Iris pigment epithelial cell (primary cell): Measurements from ENCODE around the gene CDH13.
A peak's percentile ranks its signal among the peaks of the same experiment; 100 is the strongest.
"Not testable (repeated sequence)": the region's sequence is repeated elsewhere in the genome, so short reads cannot be mapped to it uniquely, and the experiment has no call there.

Experiments
- DNase-seq: peaks from one replicate; pipeline ENCODE4 v3.0.0-alpha.2; 2011; ENCODE audit warnings: low read depth

CDH13 gene

DNA sequence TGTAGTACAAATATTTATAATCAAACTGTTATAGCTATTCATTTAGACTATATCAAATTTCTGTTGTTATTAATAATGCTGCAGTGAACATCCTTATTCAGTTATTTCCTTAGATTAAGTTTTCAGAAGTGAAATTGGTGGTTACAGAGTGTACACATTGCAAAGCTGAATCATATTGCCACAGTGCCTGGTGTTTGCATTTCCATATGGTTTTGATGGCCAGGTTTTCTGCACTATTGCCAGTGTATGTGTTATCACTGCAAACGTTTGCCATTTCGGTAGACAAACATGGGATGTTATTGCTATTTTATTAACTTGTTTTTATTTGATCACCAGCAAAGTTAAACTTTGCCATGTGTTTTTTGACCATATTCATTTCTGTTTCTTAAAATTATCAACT, 259.4 kb downstream of the CDH13 start:
- peak; percentile 18 for DNase-seq

DNA sequence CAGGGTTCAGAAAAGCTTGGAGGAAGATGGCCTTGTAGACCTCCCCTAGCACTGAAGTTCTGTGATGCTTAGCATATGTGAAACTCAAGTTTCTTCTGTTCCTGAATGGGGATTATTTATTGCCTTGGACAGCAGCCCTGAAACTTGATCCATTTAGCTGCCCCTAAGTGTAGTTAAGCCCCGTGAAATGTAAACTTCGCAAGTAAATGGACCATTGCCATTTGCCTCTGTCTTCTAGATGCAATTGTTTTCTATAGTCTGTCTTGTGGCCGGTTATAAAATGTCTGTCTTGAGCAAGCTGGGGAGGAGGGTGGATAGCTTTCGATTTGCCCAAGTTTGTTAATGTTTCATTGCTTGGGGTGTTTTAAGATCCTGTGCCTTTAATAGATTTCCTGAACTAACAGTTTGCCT, 261.8 kb downstream of the CDH13 start:
- peak; percentile 98 for DNase-seq

DNA sequence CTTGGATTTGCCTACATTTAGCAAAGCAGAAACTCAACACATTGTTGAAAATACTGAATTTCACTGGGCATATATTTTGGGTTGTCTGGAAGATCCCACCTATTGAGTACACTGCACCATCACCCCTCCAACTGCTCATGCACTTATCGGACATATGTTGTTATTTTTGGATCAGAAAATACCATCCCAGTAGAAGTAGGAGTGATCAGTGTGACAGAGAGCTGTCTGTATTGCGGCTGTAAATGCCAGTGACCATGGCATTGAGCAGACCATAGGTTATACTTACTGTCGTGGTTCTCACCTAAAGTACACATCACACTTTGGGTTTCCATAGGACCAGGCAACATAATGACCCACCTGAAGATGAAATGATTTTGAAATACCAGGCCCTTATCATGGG, 264.7 kb downstream of the CDH13 start:
- DNase-seq = no peak

DNA sequence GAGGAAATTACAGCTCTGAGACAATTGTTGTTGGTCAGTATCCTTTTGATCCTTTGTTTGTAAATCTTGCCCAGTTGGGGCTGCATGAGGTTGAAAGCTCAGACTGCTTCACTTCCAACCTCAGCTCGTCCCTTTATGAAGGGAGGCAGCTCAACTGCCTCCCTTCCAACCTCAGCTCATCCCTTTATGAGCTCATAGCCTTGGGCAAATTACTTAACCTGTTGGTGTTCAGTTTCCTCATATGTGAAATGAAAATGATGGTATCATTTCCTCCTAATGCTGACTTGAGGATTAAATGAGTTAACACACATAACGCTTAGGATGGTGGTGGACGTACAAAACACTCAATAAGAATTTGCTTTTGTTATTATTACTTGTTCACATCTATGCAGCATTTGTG, 265.1 kb downstream of the CDH13 start:
- peak; percentile 23 for DNase-seq

DNA sequence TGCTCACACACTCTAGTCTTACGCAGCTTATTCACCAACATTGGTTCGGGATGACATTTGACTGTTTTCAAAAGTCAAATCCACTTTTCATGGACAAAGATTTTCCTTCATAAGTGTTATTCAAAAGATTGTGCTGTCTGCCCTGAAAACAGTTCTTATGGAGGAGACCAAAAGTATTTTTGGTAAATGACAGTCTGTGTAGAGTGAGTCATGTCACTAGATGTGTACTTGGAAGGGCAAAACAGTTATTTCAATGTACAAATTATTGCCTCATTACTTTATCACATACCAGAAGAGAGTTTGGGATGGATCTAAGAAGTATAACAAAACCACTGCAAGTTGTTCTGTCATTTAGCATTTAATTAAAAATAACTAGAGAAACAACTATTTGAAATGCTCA, 265.6 kb downstream of the CDH13 start:
- no peak for DNase-seq

DNA sequence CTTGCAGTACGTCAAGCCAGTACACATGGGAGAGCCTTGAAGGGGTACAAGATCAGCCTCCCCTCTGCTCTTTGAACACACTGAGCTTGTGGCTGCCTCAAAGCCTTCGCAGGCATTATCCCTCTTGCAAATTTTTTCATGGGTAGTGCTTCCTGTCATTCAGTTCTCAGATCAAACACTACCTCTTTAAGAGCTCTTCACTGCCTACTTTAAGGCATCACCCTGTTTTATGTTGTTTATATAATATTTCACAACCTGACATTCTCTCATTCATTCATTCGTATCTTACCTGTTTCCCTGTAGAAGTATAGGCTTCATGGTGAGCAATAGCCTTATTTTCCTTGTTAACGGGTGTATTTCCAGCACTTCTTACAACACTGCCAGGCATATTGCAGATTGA, 269.1 kb downstream of the CDH13 start:
- DNase-seq = no peak

DNA sequence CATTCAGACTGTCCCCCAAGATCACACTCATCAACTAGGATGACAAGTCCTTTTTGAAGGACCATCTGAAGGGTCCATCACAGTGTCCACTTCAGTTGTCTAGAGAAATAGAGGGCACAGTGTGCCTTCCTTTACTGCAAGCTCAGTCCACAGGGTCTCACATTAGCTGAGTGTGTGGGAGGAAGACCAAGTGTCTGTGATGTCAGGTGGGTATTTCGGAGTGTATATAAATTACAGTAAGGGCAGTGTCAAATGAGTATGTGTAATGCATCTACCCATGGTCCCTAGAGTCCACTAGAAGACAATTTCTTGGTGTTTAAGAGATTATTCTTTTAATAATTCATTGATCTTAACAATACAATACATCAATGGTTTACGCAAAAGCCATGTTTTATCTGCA, 272.2 kb downstream of the CDH13 start:
- DNase-seq = no peak

DNA sequence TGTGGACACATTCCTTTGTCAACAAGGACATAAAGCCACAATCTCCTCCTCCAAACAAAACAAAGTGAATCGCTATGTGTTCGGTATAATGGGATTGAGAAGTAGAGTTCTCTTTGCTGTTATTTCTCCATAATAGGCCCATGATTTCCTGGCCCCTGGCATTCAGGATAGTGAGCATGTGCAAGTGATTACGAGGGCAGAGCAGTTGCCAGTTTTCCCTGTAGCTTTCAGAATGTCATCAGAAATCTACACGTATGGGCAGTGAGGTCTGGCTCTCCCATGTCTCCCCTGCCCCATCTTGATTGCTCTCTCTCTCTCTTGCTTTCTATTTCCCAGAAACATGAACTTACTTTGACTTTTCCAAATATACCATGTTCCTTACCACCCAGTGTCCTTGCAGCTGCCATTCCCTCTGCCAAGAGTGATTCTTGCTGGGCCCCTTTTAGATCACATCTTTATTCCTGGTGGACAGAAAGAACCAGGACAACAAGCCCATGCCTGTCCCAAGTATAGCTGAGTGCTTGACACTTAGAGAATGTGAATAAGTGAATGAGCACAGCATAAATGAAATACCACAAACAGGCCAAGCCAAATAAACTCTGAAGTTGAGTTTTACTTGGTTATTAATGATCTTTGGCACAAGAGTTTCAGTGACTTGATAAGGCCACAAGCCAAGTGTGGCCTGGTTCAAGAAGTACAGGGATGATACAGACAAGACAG, 273.1 kb downstream of the CDH13 start:
- DNase-seq = no peak

DNA sequence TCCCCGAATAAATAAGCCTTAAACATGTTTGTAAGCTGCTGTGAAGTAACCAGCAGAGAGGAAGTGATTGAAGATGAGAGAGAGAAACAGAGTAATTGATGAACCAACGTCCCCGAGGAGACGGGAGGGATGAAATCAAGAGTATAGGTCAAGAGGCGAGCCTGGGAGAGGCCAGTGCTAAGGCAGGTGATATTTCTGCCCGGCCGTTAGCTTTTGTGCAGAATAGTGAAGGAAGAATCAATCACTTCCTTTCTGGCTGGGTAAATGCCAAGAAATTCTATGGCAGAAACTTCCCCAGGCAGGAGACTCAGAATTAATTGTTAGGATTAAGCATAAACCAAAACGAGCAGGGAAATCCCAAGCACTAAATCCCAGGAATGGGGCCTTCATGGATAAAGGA, 273.8 kb downstream of the CDH13 start:
- no peak for DNase-seq

DNA sequence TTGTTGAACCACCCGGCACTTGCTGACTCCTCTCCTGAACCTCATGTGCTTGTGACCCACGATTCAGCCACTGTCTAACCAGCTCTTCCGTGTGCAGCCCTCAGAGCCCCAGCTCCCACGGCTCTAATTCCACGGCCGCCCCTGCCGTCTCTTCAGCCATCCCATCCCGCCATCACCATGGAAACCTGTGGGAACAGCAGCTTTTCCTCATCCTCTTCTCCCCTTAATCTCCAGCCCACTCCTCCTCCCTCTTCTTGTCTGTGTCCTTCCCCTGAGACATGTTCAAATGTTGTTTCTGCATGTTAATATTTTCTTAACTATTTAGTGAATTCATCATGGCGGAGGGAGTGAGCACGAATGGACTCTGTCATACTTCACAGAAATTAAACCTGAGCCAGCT, 285.2 kb downstream of the CDH13 start:
- no peak for DNase-seq

DNA sequence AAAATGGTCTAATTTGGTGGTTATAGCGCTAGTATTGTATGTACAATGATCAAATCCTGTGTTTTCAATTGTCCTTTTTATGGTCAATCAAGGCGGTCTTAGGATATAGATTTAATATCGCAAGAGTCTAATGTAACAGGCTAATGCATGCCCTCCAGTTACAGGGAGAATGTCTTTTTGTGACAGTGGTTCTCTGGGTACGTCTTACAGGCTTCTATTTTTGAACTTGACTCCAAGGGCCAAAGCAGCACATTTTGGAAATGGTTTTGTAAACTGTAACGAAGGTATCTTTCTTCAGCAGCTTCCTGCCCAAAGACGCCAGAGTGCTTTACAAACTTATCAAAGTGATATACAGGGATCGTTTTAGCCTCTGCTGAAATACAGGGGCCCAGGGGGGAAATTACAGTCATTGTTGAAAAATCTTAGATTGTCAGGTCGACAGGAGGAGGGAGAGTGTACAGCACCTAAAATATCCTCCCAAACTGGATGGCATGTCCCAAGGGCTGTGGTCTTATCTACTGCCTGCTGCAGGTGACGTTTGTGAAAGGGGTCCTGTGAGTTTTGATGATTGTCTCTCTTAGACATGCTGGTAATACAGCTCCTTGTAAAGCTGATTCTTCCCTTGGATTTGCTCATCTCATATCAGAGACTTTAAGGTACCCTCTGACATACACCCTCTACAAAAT, 288.5 kb downstream of the CDH13 start:
- DNase-seq = no peak

DNA sequence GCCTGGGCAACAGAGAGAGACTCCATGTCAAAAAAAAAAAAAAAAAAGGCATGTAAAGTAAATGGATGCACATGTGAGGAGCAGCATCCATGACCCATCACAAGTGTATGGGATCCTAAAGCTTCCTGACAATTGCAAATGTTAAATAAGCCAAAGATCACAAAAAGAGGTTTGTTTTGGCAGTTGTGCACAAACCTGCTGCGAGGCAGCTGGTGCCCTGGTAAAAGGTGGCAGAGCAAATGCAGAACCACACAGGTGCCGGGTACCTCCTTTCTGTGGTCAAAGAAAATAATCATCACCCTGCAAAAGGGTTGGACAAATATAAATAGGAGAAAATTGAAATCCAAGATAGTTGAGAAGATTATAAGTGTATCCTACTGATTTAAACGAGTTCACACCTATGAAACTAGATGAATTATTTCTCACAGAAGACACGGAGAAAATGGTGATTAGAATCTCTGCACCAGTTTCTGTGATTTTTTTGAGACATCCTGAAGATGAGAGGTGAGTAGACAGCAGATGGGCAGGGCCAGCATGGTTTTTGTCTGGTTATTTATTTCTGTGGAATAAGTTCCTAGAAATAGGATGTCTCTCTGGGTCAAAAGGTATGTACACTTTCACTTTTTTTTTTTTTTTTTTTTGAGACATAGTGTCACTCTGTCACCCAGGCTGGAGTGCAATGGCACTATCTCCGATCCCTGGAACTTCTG, 291.3 kb downstream of the CDH13 start:
- no peak for DNase-seq

DNA sequence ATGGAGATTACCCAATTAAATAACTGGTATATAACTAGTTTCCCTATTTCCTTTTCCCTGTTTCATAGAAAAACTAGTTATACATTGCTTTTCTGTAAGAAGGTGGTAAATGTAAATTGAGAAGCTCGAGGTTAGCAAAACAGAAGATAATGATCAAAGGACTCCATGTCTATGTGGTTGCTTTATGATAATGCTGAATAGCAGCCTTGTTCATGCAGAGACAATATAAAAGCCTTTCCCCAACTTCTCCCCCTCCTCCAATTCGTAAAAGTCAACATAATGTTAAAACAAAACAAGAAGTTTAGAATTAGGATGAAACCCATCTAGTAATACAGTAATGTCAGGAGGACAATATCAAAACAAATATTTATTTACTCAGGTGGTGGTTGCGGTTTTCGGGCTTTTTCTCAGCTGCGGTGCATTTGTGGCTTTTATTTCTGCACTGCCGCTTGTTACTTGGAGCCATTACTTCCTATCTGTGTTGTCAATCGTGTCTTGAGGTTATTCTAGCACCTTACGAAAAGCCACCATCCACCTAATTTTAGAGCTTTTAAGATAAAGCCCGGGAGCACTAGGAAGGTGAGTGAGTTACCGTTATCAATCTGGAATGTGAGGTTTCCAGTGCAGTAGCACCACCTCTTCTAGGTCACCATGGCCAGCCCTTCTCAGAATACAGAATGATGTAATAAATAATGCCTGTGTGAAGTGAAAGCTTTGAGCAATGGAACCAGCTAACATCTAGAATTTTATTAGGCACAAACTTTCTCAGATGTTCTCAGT, 297.5 kb downstream of the CDH13 start:
- DNase-seq = peak; percentile 36

DNA sequence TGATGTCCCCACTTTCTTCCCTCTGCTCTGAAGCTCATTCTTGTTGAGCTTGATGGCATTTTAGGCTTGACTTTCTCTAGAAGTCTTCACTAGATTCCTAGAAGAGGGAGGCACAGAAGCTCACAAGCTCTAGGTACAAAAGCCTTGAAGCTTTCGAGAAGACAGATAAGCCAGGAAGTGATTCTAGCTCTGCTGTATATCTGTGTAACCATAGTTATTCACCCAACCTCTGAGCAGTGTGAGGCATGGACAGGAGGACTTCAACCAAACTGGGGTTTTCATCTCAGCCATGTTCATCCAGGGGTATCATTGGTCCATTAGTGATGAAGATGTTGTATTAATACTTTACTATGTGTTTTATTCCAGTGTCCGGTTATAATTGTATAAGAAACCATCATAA, 299.7 kb downstream of the CDH13 start:
- DNase-seq = no peak

DNA sequence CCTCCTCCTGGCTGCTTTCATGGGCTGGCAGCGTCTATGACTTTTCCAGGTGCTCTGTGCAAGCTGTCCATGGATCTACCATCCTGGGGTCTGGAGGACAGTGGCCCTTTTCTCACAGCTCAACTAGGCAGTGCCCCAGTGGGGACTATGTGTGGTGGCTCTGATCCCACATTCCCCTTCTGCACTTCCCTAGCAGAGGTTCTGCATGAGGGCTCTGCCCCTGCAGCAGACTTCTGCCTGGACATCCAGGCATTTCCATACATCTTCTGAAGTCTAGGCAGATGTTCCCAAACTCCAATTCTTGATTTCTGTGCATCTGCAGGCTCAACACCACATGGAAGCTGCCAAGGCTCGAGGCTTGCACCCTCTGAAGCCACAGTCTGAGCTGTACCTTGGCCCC, 307.2 kb downstream of the CDH13 start:
- DNase-seq = not testable (repeated sequence)

DNA sequence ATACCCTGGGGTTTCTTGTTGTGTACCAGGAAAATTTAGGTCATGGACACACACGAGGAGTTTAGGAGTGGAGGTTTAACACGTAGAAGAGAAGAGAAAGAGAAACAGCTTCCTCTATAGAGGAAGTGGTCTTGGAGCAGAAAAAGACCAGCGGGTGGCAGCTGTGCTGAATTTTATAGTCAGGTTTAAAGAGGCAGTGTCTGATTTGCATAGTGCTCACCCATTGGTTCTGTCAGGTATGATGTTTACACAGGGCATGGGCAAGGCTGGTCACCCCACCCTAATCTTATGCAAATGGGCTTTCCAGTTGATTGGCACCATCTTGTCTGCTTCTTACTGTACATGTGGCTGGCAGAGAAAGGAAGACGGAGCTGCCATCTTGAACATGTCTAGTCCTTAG, 309.0 kb downstream of the CDH13 start:
- no peak for DNase-seq

DNA sequence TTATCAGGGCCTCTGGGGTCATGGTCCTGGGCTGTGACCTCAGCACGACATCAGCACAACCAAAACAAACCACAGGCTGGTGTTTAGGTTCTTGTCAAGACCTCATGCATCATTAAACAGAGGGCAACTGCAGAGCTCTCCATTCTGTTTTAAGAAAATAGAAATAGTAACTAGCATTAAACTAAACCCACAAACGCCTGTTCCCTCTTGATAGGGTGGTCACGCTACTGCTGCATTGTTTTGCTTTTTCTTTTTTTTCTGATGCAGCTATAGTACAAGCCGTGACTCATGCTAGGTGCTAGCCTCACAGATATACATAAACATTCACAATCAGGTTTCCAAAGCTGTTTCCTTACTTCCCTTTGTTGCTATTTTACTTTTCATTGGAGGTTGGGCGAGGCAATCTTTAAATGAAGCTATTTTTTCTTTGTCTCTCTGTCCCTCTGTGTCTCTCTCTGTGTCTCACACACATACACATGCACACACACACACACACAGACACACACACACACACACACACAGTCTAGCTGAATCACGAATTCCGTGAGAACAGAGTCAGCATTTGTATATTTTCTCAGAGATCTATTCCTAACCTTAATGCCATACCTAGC, 310.3 kb downstream of the CDH13 start:
- DNase-seq = peak; percentile 87

DNA sequence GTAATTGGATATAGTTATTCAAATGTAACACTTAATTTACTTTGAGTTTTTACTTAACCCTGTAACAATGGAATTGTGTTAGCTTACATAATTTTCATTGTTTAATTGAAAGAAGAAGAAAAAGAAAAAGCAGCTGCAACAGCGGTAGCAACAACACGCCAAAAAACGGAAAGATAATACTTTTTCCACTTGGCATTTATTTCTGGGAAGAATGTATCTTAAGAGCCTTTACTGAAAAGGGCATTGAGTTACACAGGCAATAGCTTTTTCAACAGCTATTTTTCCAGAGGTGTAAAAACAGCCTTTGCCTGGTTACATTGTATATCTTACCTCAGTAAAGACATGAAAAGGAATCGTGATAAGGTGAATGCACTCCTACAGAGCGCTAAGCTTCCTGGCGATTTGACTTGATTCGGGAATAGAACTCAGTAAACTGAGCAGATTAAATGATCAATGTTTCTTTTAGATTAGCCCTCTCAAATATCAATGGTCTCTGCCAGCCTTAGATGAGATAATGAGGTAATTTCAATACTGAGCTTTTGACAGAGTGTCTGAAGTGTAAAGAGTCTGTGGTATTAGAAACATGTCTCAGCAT, 311.3 kb downstream of the CDH13 start:
- DNase-seq = no peak

DNA sequence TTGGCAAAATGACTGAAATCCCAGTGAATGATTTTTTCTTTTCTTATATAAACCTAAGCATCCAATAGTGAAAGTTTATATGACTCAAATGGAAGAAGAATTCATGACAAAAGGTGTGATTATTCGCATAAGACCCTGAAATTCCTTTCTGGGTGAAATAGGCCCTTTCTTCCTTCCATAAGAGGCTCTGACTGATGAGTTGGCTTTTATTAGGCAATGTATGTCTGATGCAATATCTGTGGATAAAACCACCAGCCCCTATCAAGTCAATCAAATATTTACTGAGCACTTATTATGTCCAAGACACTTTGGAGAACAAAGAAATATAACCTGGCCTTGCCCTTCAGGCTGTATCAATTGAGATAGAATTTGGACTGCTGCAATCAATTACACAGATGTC, 316.6 kb downstream of the CDH13 start:
- DNase-seq = peak; percentile 86

DNA sequence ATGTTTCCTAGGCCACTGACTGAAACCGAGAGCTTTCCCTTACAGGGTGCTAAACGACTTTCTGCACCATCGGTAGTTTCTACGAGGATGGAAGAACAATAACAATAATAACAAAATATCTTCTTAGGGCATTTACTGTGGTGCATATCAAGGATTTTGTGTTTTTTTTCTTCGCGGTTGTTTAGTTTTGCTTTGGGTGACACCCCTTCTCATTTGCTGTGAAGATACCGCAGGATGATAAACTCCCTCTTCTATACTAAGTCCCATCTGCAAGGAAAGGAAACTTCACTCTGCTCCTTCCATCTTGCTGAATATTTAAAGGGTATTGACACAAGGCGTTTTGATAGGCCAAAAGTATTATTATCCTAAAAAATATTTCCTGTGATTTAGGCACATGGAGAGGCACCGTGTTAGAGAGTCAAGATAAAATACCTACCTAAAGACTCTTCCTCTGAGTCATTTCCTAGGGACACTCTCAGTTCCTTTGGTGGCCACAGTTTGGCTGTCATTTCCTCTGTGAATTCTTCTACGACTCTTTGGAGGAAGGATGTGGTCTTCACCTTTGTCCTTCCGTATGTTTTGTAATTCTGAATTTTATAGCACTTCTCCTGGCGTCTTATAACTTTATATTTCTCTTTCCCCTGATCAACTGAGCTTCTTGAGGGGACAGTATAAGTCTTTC, 318.8 kb downstream of the CDH13 start:
- DNase-seq = no peak

DNA sequence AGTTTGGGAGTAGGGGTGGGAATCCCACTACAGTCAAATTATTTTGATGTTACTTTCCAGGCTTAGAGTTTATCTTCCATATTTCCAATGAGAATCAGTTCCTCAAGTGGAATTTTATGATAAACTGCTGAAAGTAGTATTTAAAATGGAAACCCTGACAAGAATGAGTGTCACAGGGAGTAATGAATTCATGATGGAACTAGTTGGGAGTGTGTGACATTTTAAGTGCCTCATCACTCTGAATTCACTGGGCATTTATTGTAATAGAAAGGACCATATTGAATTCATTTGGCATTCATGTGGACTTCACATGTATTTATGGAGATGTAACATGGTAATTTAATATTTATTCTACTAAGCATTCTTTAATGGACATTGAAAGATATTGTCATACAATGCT, 320.9 kb downstream of the CDH13 start:
- DNase-seq = no peak
